Muscle of arm (tissue), 12 donors: ENCODE data around the gene RNF141. TPM values are rescaled to one million over a fixed set of nuclear protein-coding genes. Genes with fewer than 3 reads are reported as not detected.

Experiments
- DNase-seq: peaks from one replicate; pipeline ENCODE4 v3.0.0-alpha.2; 2013
- polyA plus RNA-seq, 12 donors: library from polyadenylated mRNA; unstranded; fragments of 120-200 nt; gene quantifications; one replicate each; pipeline ENCODE4 v1.2.1, GENCODE V29; 2013; ENCODE audit not compliant: insufficient read length in 12 of 12

RNF141 gene
- polyA plus RNA-seq, 12 donors, result 19.4 to 33.5 (median 24.9) TPM; not detected in 1

- DNase-seq, result no peak
These were observed 56.4 kb downstream of the RNF141 start for GRCh38 chr11:10484461-10485180.

- no peak for DNase-seq
These were observed 57.4 kb downstream of the RNF141 start for GRCh38 chr11:10483584-10483983.

GRCh38 chr11:10483174-10483573, 57.8 kb downstream of the RNF141 start:
- no peak for DNase-seq

- DNase-seq, result no peak
These were observed 59.2 kb downstream of the RNF141 start for GRCh38 chr11:10481560-10482349.

- DNase-seq, result no peak
These were observed 60.2 kb downstream of the RNF141 start for GRCh38 chr11:10480760-10481159.

- DNase-seq, result no peak
These were observed 61.0 kb downstream of the RNF141 start for GRCh38 chr11:10480026-10480425.

GRCh38 chr11:10478574-10479550, 62.1 kb downstream of the RNF141 start:
- no peak for DNase-seq

- no peak for DNase-seq
These were observed 62.9 kb downstream of the RNF141 start for GRCh38 chr11:10478066-10478465.

GRCh38 chr11:10477690-10478046, 63.3 kb downstream of the RNF141 start:
- DNase-seq, result no peak

- no peak for DNase-seq
These were observed 63.9 kb downstream of the RNF141 start for GRCh38 chr11:10476927-10477689.

GRCh38 chr11:10476342-10476741, 64.6 kb downstream of the RNF141 start:
- DNase-seq, result no peak

GRCh38 chr11:10474551-10474950, 66.4 kb downstream of the RNF141 start:
- DNase-seq, result no peak

GRCh38 chr11:10473371-10473770, 67.6 kb downstream of the RNF141 start:
- DNase-seq, result no peak

GRCh38 chr11:10462746-10463300, 78.2 kb downstream of the RNF141 start:
- no peak for DNase-seq

Other genes with a start within 250 kb of the RNF141 start
- 10 to 100 TPM in 11 of 12 donors, not detected in 1; 18.3 to 53.2 (median 25.3) TPM for gene SBF2, start 247.0 kb downstream of the RNF141 start, polyA plus RNA-seq
- gene ADM, start 236.1 kb downstream of the RNF141 start, polyA plus RNA-seq, result 10 to 100 TPM in 7 of 12 donors, 1 to 10 TPM in 4, not detected in 1; 7.2 to 19.6 (median 11.1) TPM
- 10 to 100 TPM in 1 of 12 donors, 1 to 10 TPM in 10, not detected in 1; 2.8 to 16.4 (median 5.6) TPM for gene AMPD3, start 85.9 kb downstream of the RNF141 start, polyA plus RNA-seq
- 100 to 1,000 TPM in 2 of 12 donors, 10 to 100 TPM in 9, not detected in 1; 43.4 to 111 (median 84.8) TPM for gene LYVE1, start 27.5 kb upstream of the RNF141 start, polyA plus RNA-seq
- gene IRAG1, start 152.6 kb upstream of the RNF141 start, polyA plus RNA-seq, result 1 to 10 TPM in 11 of 12 donors, not detected in 1; 3.6 to 7.2 (median 4.7) TPM
- 10 to 100 TPM in 11 of 12 donors, not detected in 1; 27.2 to 55.8 (median 34.0) TPM for gene CTR9, start 210.1 kb upstream of the RNF141 start, polyA plus RNA-seq